GM13977 (cell line): ENCODE results near the gene RNF123.

ENCODE experiments used
- DNase-seq: peaks from one replicate; pipeline ENCODE4 v3.0.0; 2012; ENCODE audit warnings: low spot score
- CTCF ChIP-seq: IDR thresholded peaks from 2 replicates; pipeline ENCODE4 v1.5.1; 2012; ENCODE audit warnings: mild to moderate bottlenecking, control low read depth; ENCODE audit not compliant: insufficient read depth; ENCODE audit errors: extremely low read depth, missing control alignments
- in situ Hi-C: fragments of 300-500 bp; cut with MboI; formaldehyde crosslinking; loops from one replicate; pipeline ENCODE4 v1.12.0; 2022; ENCODE audit warnings: low sequenced_read_pairs, low pct_unique_long_range_greater_than_20kb, mixed read lengths, inconsistent platforms; ENCODE audit not compliant: unreplicated experiment

RNF123 gene

GRCh38 chr3:49663831-49664230 is 25.5 kb upstream of the RNF123 start:
- in situ Hi-C loops, result no loop called here
- no peak for DNase-seq
- TF ChIP-seq CTCF, result no peak

GRCh38 chr3:49664300-49664699 is 25.1 kb upstream of the RNF123 start:
- in situ Hi-C loops, result no loop called here
- TF ChIP-seq CTCF, result no peak
- no peak for DNase-seq

GRCh38 chr3:49665822-49666519 is 23.4 kb upstream of the RNF123 start:
- no peak for DNase-seq
- in situ Hi-C loops, result no loop called here
- TF ChIP-seq CTCF, result no peak

- no peak for TF ChIP-seq CTCF
- DNase-seq, result no peak
- in situ Hi-C loops, result no loop called here
Measured at GRCh38 chr3:49666592-49666991, 22.8 kb upstream of the RNF123 start.

GRCh38 chr3:49667701-49668413 is 21.5 kb upstream of the RNF123 start:
- TF ChIP-seq CTCF, result no peak
- in situ Hi-C loops, result no loop called here
- no peak for DNase-seq

- TF ChIP-seq CTCF, result no peak
- in situ Hi-C loops, result no loop called here
- DNase-seq, result no peak
Measured at GRCh38 chr3:49668414-49668797, 21.0 kb upstream of the RNF123 start.
